ENCODE data around the gene ETDA. TPM values are rescaled to one million over a fixed set of nuclear protein-coding genes. Genes with fewer than 3 reads are reported as not detected.
"Not testable (repeated sequence)": the region's sequence is repeated elsewhere in the genome, so short reads cannot be mapped to it uniquely, and the experiment has no call there.

Gene ETDA
- total RNA-seq: not detected
- not detected for polyA plus RNA-seq

DNA sequence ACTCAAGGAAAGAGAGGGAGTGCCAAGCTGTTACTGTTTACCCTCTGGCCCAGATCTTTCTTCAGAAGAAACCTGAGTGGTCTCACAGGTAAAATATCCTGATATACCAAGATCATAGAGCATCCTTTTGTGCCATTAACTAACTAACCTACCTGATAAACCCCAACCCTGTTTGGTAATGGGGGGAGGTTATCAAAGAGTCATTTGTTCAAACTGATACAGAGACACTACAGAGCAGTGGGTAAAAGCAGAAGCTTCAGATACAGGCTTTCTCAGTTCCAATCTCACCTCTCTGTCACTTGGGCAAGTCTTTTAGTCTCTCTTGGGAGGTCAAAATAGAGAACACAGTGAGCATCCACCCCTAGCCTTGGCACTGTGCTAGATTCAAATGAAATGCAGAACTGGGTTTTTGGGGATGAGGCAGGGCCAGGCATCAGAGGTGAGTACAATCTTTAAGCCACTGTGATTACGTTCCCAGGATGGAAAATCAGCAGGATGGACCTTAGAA is at the start of gene ETDA:
Gene ETDA, plus strand, starts transcription at position 51 of the 508 bp plus-strand sequence. CDS start 1,216 bp downstream, outside the sequence.
- H3K27me3 ChIP-seq; H3K9me3 ChIP-seq; H3K4me1 ChIP-seq; FAIRE-seq; ATAC-seq; H3K27ac ChIP-seq; DNase-seq; H3K36me3 ChIP-seq; H3K4me3 ChIP-seq; intact Hi-C loops (cut with DNase I): not testable (repeated sequence)
- WGBS, 2 donors: no CpG with 5 or more reads among the region's 1 CpG

DNA sequence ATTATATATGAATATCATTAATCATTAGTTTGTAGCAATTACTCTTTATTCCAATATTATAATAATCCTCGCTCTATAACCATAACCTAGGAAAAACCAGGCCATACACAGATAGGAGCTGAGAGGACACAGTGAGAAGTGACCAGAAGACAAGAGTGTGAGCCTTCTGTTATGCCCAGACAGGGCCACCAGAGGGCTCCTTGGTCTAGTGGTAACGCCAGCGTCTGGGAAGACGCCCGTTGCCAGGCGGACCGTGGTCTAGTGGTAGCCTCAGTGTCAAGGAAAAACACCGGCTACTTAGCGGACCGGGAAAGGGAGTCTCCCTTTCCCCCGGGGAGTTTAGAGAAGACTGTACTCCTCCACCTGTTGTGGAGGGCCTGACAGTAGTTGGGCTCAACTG is 45.4 kb upstream of the ETDA start:
- FAIRE-seq; H3K27me3 ChIP-seq; intact Hi-C loops (cut with DNase I); H3K36me3 ChIP-seq; H3K27ac ChIP-seq; ATAC-seq; H3K4me3 ChIP-seq; H3K9me3 ChIP-seq; H3K4me1 ChIP-seq: not testable (repeated sequence)
- peak in 2 of 6 donors; percentile 32 to 33 for DNase-seq
- TF ChIP-seq, protein P1, sequence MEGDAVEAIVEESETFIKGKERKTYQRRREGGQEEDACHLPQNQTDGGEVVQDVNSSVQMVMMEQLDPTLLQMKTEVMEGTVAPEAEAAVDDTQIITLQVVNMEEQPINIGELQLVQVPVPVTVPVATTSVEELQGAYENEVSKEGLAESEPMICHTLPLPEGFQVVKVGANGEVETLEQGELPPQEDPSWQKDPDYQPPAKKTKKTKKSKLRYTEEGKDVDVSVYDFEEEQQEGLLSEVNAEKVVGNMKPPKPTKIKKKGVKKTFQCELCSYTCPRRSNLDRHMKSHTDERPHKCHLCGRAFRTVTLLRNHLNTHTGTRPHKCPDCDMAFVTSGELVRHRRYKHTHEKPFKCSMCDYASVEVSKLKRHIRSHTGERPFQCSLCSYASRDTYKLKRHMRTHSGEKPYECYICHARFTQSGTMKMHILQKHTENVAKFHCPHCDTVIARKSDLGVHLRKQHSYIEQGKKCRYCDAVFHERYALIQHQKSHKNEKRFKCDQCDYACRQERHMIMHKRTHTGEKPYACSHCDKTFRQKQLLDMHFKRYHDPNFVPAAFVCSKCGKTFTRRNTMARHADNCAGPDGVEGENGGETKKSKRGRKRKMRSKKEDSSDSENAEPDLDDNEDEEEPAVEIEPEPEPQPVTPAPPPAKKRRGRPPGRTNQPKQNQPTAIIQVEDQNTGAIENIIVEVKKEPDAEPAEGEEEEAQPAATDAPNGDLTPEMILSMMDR (IDR thresholded peaks at IDR 0.05): peak in 2 of 4 donors; percentile 17 to 21
- 29 to 31% methylated on average over 11 of the region's 11 CpGs for WGBS, 2 donors

GRCh38 chrX:135213200-135213844 is 38.5 kb upstream of the ETDA start:
- WGBS, 2 donors: 79 to 81% methylated on average over 8 of the region's 8 CpGs
- DNase-seq: no peak
- Histone ChIP-seq H3K4me3 (no peak overlapping the region), H3K4me1 (no peaks in the 10 kb centered on the region), H3K36me3 (no peaks in the 10 kb centered on the region), H3K9me3 (no peaks in the 10 kb centered on the region), H3K27me3 (peaks cover 0 to 6% (median 2%) of the 10 kb centered on the region in 4 donors), H3K27ac (no peak overlapping the region)
- intact Hi-C loops (cut with DNase I): no loop called here
- no peak for FAIRE-seq
- no peak for ATAC-seq
- TF ChIP-seq, protein P1 (IDR thresholded peaks at IDR 0.05): no peak

DNA sequence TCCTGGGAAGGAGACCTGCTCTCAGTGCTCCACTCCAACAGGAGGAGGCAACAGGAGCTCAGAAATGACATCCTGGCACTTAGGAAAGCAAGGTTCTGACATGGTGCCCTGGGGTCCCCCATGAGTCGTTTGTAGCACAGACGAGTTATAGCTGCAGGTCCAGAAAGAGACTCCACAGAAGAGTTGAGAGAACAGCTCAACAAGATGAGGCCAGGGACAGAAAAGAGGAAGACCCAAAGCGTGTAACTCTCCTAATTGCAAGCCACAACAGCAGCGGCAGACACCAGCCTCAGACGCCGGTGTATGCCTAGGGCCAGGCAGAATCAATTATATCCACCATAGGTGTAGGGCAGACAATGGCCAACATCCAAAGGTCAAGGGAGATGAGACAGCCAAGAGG is 5.9 kb upstream of the ETDA start:
- intact Hi-C loops (cut with DNase I); H3K4me3 ChIP-seq; H3K9me3 ChIP-seq; H3K36me3 ChIP-seq; DNase-seq; H3K4me1 ChIP-seq; ATAC-seq; H3K27me3 ChIP-seq; H3K27ac ChIP-seq; FAIRE-seq: not testable (repeated sequence)
- WGBS, 2 donors: no CpG with 5 or more reads among the region's 6 CpGs

DNA sequence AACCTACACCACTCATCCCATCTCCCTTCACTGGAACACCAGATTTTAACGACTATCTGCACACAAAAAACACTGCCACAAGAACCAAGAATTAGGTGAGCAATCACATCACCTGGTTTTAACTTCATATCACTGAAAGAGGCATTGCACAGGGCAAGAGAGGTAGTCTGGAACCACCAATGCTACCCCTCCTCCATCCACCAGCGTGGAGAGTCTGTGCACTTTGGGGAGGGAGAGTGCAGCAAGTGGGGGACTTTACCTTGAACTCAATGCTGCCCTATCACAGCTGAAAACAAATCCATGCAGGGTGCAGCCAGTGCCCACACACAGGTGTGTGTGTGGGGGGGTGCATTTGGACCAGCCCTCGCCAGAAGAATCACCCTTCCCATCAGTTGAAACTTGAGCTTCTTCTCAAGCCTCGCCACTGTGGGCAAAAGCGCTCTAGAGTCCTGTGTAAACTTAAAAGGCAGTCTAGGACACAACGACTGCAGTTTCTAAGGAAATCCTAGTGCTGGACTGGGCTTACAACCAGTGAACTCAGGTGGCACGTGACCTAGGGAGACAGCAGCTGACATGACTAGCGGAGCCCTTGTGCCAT is 4.3 kb downstream of the ETDA start:
- H3K9me3 ChIP-seq; ATAC-seq; H3K27me3 ChIP-seq; H3K36me3 ChIP-seq; H3K4me1 ChIP-seq; DNase-seq; H3K4me3 ChIP-seq; H3K27ac ChIP-seq; intact Hi-C loops (cut with DNase I); FAIRE-seq: not testable (repeated sequence)
- WGBS, 2 donors: 53 to 87% methylated on average over 6 of the region's 8 CpGs

GRCh38 chrX:135256923-135257322 is 5.1 kb downstream of the ETDA start:
- TF ChIP-seq, protein P1 (IDR thresholded peaks at IDR 0.05): no peak
- DNase-seq: peak in 1 of 6 donors; percentile 20
- Histone ChIP-seq H3K27ac (no peak overlapping the region), H3K4me3 (no peak overlapping the region), H3K9me3 (no peaks in the 10 kb centered on the region), H3K27me3 (peaks cover 0 to under 1% (median 0%) of the 10 kb centered on the region in 4 donors), H3K36me3 (no peaks in the 10 kb centered on the region), H3K4me1 (no peaks in the 10 kb centered on the region)
- 71 to 88% methylated on average over 6 of the region's 6 CpGs for WGBS, 2 donors
- no peak for ATAC-seq
- intact Hi-C loops (cut with DNase I): no loop called here
- FAIRE-seq: no peak

Data from pancreas (tissue), 10 donors.